Right atrium auricular region (tissue), 2 donors: ENCODE results near the gene TROAP. TPM values are rescaled to one million over a fixed set of nuclear protein-coding genes. Genes with fewer than 3 reads are reported as not detected.
A peak's percentile ranks its signal among the peaks of the same experiment; 100 is the strongest.

ENCODE experiments used
- DNase-seq: peaks from one replicate; pipeline ENCODE4 v3.0.0-alpha.2; 2019; ENCODE audit warnings: low spot score
- H3K27ac ChIP-seq, 2 donors: fragments of 200-600 bp; sonication (generic); 1 replicate in 1 of 2; 2 replicates in 1 of 2; pipeline ENCODE4 v1.5.1; 2016 to 2019
- H3K27me3 ChIP-seq, 2 donors: fragments of 200-600 bp; sonication (generic); one replicate each; pipeline versions ENCODE4 v1.5.1 to v1.6.0; 2017 to 2019
- H3K36me3 ChIP-seq: fragments of 200-600 bp; sonication (generic); one replicate; pipeline ENCODE4 v1.5.1; 2016
- H3K4me1 ChIP-seq, 2 donors: fragments of 200-600 bp; sonication (generic); one replicate each; pipeline versions ENCODE4 v1.5.1 to v1.6.0; 2017 to 2019
- H3K4me3 ChIP-seq, 2 donors: fragments of 200-600 bp; sonication (generic); 1 replicate in 1 of 2; 2 replicates in 1 of 2; pipeline ENCODE4 v1.5.1; 2017 to 2019; ENCODE audit warnings: mild to moderate bottlenecking in 1 of 2, moderate library complexity in 1 of 2
- H3K9me3 ChIP-seq, 2 donors: fragments of 200-600 bp; sonication (generic); one replicate each; pipeline ENCODE4 v1.5.1; 2019
- CTCF ChIP-seq, 2 donors: fragments of 200-600 bp; sonication (generic); IDR thresholded peaks; one replicate each; pipeline ENCODE4 v1.5.1; 2019; ENCODE audit warnings: antibody characterized with exemption in 2 of 2
- total RNA-seq, 2 donors: library from RNA; depleted of rRNA; stranded (reverse); fragments of >200 nt; gene quantifications; one replicate each; pipeline ENCODE4 v1.1.0, GENCODE V29; 2016

Gene TROAP
- total RNA-seq, 2 donors from 2014 or later, result 0.48 TPM; not detected in 1

GRCh38 chr12:49362077-49362476, 39.0 kb downstream of the TROAP start:
- no peak for TF ChIP-seq CTCF (IDR thresholded peaks at IDR 0.05)
- no peak overlapping the region for H3K4me3 ChIP-seq
- no peaks in the 10 kb centered on the region for H3K27me3 ChIP-seq
- peaks cover 0 to 14% of the 10 kb centered on the region in 2 donors for H3K4me1 ChIP-seq
- no peaks in the 10 kb centered on the region for H3K9me3 ChIP-seq
- no peaks in the 10 kb centered on the region for H3K36me3 ChIP-seq
- DNase-seq, result no peak
- no peak overlapping the region for H3K27ac ChIP-seq

- no peak for TF ChIP-seq CTCF (IDR thresholded peaks at IDR 0.05)
- Histone ChIP-seq H3K36me3 (no peaks in the 10 kb centered on the region), H3K4me1 (peaks cover 0 to 25% of the 10 kb centered on the region in 2 donors), H3K27me3 (no peaks in the 10 kb centered on the region), H3K27ac (no peak overlapping the region), H3K4me3 (no peak overlapping the region), H3K9me3 (no peaks in the 10 kb centered on the region)
- DNase-seq, result peak; percentile 56
Measured at GRCh38 chr12:49364989-49365388, 41.9 kb downstream of the TROAP start.

GRCh38 chr12:49365542-49365941, 42.5 kb downstream of the TROAP start:
- Histone ChIP-seq H3K36me3 (no peaks in the 10 kb centered on the region), H3K27me3 (no peaks in the 10 kb centered on the region), H3K27ac (no peak overlapping the region), H3K4me1 (peaks cover 0 to 28% of the 10 kb centered on the region in 2 donors), H3K4me3 (peak overlapping the region in 1 of 2 donors; percentile 84), H3K9me3 (no peaks in the 10 kb centered on the region)
- TF ChIP-seq CTCF (IDR thresholded peaks at IDR 0.05), result no peak
- no peak for DNase-seq

GRCh38 chr12:49366096-49366651, 43.1 kb downstream of the TROAP start:
- Histone ChIP-seq H3K9me3 (no peaks in the 10 kb centered on the region), H3K27ac (peak overlapping the region; percentile 95 to 99), H3K4me3 (peak overlapping the region; percentile 84 to 91), H3K4me1 (peaks cover 0 to 28% of the 10 kb centered on the region in 2 donors), H3K36me3 (no peaks in the 10 kb centered on the region), H3K27me3 (no peaks in the 10 kb centered on the region)
- no peak for TF ChIP-seq CTCF (IDR thresholded peaks at IDR 0.05)
- no peak for DNase-seq

GRCh38 chr12:49366652-49367380, 43.8 kb downstream of the TROAP start:
- no peaks in the 10 kb centered on the region for H3K27me3 ChIP-seq
- DNase-seq, result peak; percentile 87
- peak overlapping the region; percentile 84 to 91 for H3K4me3 ChIP-seq
- no peaks in the 10 kb centered on the region for H3K36me3 ChIP-seq
- peak in 1 of 2 donors; percentile 59 for TF ChIP-seq CTCF (IDR thresholded peaks at IDR 0.05)
- no peaks in the 10 kb centered on the region for H3K9me3 ChIP-seq
- peak overlapping the region; percentile 95 to 99 for H3K27ac ChIP-seq
- H3K4me1 ChIP-seq, result peaks cover 0 to 28% of the 10 kb centered on the region in 2 donors
